HT-29 (cell line): ENCODE measurements around the gene CCM2. TPM values are rescaled to one million over a fixed set of nuclear protein-coding genes. Genes with fewer than 3 reads are reported as not detected.

Experiments
- DNase-seq: peaks from one replicate; pipeline ENCODE4 v3.0.0-alpha.2; 2015; ENCODE audit warnings: low spot score
- small RNA-seq: library from RNA; depleted of rRNA; stranded (forward); fragments of <200 nt; gene quantifications from one replicate; pipeline ENCODE3, GENCODE V24; 2014
- total RNA-seq: library from RNA; depleted of rRNA; stranded (reverse); fragments of >200 nt; shearing (Covaris generic); gene quantifications from 2 replicates; pipeline ENCODE4 v1.2.3, GENCODE V29; 2014; rRNA removed

The CCM2 gene
- total RNA-seq, 1 experiment from 2014 or later: 90.2 TPM

DNA sequence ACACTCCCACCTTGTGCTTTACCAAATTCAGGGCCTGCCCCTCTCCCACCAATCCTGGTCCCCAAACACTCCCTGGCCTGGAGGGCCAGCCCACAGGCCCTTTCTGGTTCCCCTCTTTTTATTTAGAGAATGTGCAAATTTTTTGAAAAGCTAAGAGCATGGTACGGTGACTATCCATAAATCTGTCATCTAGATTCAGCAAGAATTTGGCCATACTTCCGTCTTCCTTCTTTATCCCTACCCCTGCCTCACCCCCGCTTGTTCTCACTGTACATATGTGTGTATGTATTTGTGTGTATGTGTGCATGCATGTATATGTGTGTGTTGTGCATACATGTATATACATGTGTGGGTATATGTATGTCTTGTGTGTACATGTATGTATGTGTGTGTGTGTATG lies 119.5 kb downstream of the CCM2 start:
- no peak for DNase-seq

DNA sequence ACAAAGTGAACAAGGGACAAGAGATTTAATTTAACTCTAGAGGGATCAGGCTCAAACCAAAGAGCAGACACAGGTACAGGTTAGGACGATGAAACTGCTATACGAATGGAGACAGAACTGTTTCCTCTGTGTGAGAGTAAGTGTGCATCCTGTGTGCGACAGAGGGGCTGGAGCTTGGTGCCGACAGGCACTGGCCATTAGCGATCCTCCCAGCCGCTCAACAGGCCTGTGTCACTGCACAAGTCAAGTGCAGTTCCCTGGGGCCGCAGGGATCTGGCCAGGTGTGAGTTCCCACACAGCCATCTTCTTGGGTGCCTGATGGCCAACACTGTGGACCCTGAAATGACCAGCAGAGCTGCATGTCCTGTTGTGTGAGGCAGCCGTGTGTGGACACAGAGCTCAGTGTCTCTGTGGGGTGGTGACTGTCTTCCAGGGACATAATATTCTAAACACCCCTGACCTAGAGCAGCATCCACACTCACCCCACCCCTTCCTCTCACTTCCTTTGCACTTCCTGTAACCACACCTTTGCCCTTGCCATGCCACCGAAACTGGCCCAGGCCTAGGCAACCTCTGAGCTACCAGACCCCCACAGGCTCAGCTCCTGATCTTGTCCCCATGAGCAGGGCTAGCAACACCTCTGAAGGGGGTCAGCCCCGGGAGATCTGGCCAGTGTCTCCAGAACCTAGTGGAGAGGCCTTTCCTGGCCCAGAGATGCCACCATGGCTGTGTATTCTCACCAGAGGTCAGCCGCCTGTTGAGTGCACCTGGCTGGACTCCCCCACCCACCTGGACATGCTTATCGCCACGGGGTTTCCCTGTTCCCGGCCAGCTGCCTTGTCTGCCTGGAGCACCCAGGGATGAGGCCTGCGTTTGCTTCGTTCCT lies 123.2 kb downstream of the CCM2 start:
- no peak for DNase-seq

DNA sequence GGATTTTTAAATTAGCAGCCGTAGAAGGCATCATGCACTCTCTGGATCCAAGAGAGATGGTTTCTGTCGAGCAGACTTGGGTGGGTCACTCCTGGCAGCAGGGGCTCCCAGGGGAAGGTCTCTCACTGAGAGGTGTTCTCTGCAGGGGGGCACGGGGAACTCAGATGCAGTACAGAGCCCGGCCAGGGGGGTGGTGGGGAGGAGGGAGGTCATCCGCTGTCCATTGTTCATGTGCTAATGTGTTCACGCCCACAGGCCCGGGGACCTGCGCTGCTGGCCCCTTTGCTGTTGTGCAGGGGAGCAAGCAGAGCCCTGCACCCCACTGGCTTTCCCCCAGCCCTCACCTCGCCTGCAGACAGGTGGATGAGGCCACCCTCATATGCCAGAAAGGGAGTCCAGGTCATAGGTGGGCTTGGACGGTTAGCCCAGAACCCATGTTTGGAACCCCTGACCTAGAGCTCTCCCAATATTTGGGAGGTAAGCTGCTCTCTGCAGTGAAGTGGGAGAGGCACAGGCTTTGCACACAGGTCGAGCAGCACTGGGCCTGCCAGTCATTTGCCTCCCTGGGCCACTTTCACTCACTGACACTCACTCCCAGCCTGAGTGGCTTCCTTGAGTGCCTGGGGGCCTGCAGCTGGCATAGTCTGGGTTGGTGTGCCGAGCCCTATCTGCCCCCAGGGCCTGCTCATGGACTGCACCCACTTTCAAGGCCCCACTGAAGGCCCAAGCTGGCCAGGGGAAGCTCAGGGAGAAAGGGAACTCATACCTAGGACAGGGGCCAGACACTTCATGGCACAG lies 124.1 kb downstream of the CCM2 start:
- DNase-seq: no peak

DNA sequence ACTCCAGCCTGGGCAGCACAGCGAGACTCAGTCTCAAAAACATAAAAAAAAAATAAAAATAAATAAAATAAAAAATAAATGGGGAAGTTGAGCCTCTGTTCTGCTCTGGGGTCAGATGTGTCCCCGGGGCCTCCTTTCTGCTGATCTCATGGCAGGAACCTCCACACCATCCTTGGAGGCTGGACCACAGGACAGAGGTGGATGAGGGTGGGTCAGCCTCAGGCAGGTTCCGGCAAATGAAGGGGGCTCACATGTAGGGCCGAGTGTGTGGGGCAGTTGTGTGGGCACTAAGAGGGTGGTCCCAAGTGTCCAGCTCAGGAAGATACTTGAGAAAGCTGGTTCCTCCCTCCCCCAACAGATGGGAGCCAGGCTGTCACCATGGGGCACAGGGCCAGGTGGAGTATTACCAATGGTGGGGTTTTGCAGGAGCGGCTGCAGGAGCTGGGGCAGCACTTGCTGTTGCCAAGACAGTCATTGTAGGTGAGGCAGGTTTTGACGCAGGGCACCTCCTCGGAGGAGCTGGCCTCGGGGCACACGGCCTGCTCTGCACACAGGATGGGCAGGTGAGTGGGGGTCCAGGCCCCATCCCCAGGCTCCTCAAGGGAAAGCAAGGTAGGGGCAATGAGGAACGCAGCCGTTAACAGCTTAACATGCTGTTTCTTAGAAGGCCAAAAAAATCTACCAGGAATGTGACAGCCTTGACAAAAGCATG lies 125.3 kb downstream of the CCM2 start:
- DNase-seq: no peak

Small RNAs within 50 kb of the gene (small RNA-seq; reads per million reads assigned to genes)
- gene SNORA5A (3.3 reads per million, percentile 77 among the genes with 10 or more reads in this experiment), gene SNORA5B (not detected), gene SNORA5C (12.8 reads per million, percentile 90 among the genes with 10 or more reads in this experiment)

Other genes with a start within 250 kb of the CCM2 start
- 3,779 and 3,976 TPM in 2 replicates for gene PPIA, start 203.5 kb upstream of the CCM2 start, total RNA-seq
- gene H2AZ2, start 152.1 kb upstream of the CCM2 start, total RNA-seq: 503 and 539 TPM in 2 replicates
- gene PURB, start 114.7 kb upstream of the CCM2 start, total RNA-seq: 11.6 and 13.2 TPM in 2 replicates
- gene MYO1G, start 21.2 kb upstream of the CCM2 start, total RNA-seq: 0.08 and 0.31 TPM in 2 replicates
- gene NACAD, start 88.8 kb downstream of the CCM2 start, total RNA-seq: 0.10 and 0.43 TPM in 2 replicates
- gene TBRG4, start 111.5 kb downstream of the CCM2 start, total RNA-seq: 230 and 255 TPM in 2 replicates
- not detected in 2 replicates for gene RAMP3, start 157.6 kb downstream of the CCM2 start, total RNA-seq